ENCODE measurements around the gene ZNF778. TPM values are rescaled to one million over a fixed set of nuclear protein-coding genes. Genes with fewer than 3 reads are reported as not detected.

ZNF778 gene
- 1 to 10 TPM; 3.5 to 3.6 TPM for total RNA-seq

- Mint-ChIP-seq H3K27me3 (ENCODE audit: low read depth) (no peaks in the 10 kb centered on the region), H3K9me3 (no peaks in the 10 kb centered on the region), H3K27ac (peak within 1 kb of the TSS; percentile 89), H3K4me3 (peak within 1 kb of the TSS; percentile 83), H3K36me3 (ENCODE audit: low read depth) (peaks cover 2% of the 10 kb centered on the region), H3K4me1 (ENCODE audit: low read depth) (peaks cover 20% of the 10 kb centered on the region)
- DNase-seq, result peak; percentile 83
- CTCF ChIA-PET, result interaction anchor here (0.9 to 1.2 kb wide), 3 partner anchors 50 to 291 kb away, joined by 3 read pairs; no protein-coding TSS in a partner anchor
- intact Hi-C loops (cut with micrococcal nuclease), result loop anchor here (1.0 to 5.0 kb wide), 3 partner anchors 120 to 405 kb away; partner anchors contain the start of gene TRAPPC2L
Measured at GRCh38 chr16:89217388-89218191, at the start of gene ZNF778. Gene ZNF778 (plus strand): TSS chr16:89217703. CDS start chr16:89221128, 3,425 bp downstream.

- H3K4me1 Mint-ChIP-seq (ENCODE audit: low read depth), result peaks cover 9% of the 10 kb centered on the region
- H3K36me3 Mint-ChIP-seq (ENCODE audit: low read depth), result no peaks in the 10 kb centered on the region
- H3K9me3 Mint-ChIP-seq, result no peaks in the 10 kb centered on the region
- H3K27ac Mint-ChIP-seq, result no peak overlapping the region
- no peak for DNase-seq
- CTCF ChIA-PET, result no interaction called here
- H3K4me3 Mint-ChIP-seq, result no peak overlapping the region
- H3K27me3 Mint-ChIP-seq (ENCODE audit: low read depth), result peaks cover 3% of the 10 kb centered on the region
- intact Hi-C loops (cut with micrococcal nuclease), result no loop called here
Measured at GRCh38 chr16:89168381-89169189, 48.9 kb upstream of the ZNF778 start.

GRCh38 chr16:89169778-89170177 is 47.7 kb upstream of the ZNF778 start:
- CTCF ChIA-PET, result interaction anchor here (1.6 kb wide), 1 partner anchor 14 kb away, joined by 3 read pairs; no protein-coding TSS in a partner anchor
- no peak for DNase-seq
- Mint-ChIP-seq H3K27ac (no peak overlapping the region), H3K9me3 (no peaks in the 10 kb centered on the region), H3K27me3 (ENCODE audit: low read depth) (peaks cover 3% of the 10 kb centered on the region), H3K36me3 (ENCODE audit: low read depth) (no peaks in the 10 kb centered on the region), H3K4me3 (no peak overlapping the region), H3K4me1 (ENCODE audit: low read depth) (peaks cover 9% of the 10 kb centered on the region)
- intact Hi-C loops (cut with micrococcal nuclease), result loop anchor here (2.0 kb wide), 2 partner anchors 339 to 433 kb away; partner anchors contain the start of gene SPG7

DNA sequence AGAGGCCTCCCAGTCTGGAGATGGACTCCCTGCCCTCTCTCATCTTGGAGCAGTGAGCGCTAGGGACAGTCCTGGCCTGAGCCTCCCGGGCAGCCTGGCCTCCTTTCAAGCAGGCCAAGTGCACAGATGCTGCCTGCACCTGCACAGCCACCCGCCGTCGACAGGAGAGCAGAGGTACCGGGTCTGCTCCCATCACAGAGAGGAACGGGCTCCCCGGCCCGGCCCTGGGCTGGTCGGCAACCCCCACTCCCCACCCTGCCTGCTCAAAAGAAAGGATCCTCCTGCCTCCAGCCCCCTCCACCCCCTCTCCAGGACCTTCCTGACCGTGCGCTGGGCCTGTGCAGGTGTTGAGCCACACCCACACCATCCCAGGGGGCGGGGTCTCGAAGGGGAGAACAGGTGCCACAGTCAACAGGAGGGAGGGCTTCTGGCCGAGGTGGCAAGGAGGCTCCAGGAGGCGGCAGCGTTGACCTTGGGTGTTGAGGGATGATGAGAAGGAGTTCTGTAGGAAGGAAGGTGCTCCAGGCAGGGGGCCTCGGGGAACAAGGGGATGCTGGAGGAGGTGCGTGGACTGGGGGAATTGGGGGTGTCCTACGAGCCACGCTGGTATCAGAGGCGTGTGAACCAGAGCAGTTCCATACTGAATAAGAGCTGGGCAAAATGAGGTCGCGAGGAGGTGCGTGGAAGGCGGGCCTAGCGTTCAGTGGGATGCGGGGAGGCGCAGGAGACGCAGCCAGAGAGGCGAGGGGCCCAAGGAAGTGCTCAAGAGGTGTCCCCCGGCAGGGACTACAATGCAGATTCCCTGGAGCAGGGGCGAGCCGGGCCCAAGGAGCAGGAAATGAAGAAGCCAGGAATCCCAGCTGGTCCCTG is 46.9 kb upstream of the ZNF778 start:
- CTCF ChIA-PET, result interaction anchor here (0.7 to 1.6 kb wide), 3 partner anchors 15 to 433 kb away, joined by 3 to 4 read pairs (median 3); no protein-coding TSS in a partner anchor
- H3K36me3 Mint-ChIP-seq (ENCODE audit: low read depth), result no peaks in the 10 kb centered on the region
- peak; percentile 45 for DNase-seq
- H3K4me1 Mint-ChIP-seq (ENCODE audit: low read depth), result peaks cover 9% of the 10 kb centered on the region
- peak overlapping the region; percentile 63 for H3K4me3 Mint-ChIP-seq
- H3K27ac Mint-ChIP-seq, result no peak overlapping the region
- H3K9me3 Mint-ChIP-seq, result no peaks in the 10 kb centered on the region
- H3K27me3 Mint-ChIP-seq (ENCODE audit: low read depth), result peaks cover 3% of the 10 kb centered on the region
- intact Hi-C loops (cut with micrococcal nuclease), result loop anchor here (1.0 to 2.0 kb wide), 6 partner anchors 22 to 434 kb away; partner anchors contain the start of gene SPG7

DNA sequence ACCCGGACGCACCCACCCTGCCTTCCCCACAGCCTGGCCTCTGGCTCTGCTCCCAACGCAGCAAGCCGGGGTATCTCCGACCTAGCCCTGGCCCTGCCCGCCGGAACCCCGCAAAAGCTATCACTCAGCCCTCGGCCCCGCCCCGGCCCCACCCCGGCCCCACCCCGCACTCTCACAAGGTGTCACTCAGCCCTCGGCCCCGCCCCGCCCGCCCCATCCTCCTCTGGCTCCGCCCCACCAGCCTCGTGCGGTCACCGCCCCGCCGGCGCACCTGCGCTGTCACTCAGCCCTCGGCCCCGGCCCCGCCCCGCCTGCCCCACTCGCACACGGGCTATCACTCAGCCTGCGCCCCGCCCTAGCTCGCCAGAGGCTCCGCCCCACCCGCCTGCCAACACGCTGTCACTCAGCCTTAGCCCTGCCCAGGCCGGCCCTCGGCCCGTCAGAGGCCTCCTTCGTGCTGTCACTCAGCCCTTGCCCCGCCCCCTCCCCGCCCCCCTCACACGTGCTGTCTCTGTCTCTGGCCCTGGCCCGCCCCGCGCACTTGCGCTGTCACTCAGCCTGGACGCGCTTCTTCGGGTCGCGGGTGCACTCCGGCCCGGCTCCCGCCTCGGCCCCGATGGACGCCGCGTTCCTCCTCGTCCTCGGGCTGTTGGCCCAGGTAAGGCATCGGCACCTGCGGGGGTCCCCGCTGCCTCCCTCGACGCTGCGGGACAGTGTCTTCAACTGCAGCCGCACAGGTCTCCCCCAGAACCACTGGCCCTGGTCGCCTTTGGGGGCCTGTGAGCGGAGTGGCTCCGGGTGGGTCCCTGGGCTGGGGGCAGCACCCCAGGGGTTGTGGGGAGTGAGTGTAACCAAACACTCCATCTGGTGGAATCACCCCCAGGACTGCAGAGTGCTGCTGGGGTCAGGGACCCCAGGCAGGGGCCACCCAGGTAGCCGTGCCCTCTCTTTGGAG is 46.0 kb upstream of the ZNF778 start, which contains the start of gene CDH15:
Gene CDH15 (plus strand): TSS at position 533 of the 955 bp plus-strand sequence. CDS start 84 bp downstream, at position 617.
- intact Hi-C loops (cut with micrococcal nuclease), result loop anchor here (1.0 to 2.0 kb wide), 6 partner anchors 21 to 435 kb away; partner anchors contain the start of gene SPG7
- CTCF ChIA-PET, result interaction anchor here (0.5 to 1.6 kb wide), 4 partner anchors 10 to 434 kb away, joined by 3 to 4 read pairs (median 3); no protein-coding TSS in a partner anchor
- H3K9me3 Mint-ChIP-seq, result no peaks in the 10 kb centered on the region
- DNase-seq, result peak; percentile 96
- H3K27ac Mint-ChIP-seq, result no peak within 1 kb of the TSS
- peak within 1 kb of the TSS; percentile 63 for H3K4me3 Mint-ChIP-seq
- peaks cover 9% of the 10 kb centered on the region for H3K4me1 Mint-ChIP-seq (ENCODE audit: low read depth)
- H3K36me3 Mint-ChIP-seq (ENCODE audit: low read depth), result no peaks in the 10 kb centered on the region
- H3K27me3 Mint-ChIP-seq (ENCODE audit: low read depth), result peaks cover 3% of the 10 kb centered on the region

DNA sequence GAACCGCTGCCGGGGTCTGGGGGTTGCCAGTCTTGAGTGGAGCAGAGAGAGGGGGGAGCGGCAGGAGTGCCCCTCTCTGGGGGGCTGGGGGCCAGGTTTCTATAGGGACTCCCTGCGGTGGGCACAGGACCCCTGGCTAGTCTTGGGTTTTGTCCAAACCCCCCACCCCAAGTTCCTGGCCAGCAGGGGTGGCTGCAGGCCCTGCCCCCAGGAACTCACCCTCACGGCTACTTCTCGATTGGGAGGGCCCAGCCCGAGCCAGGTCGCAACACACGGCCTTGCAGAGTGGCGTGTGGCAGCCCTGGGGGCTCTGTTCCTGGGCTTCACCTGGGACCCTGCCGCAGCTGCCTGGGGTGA is 45.4 kb upstream of the ZNF778 start:
- H3K27me3 Mint-ChIP-seq (ENCODE audit: low read depth), result peaks cover 3% of the 10 kb centered on the region
- H3K36me3 Mint-ChIP-seq (ENCODE audit: low read depth), result no peaks in the 10 kb centered on the region
- peaks cover 9% of the 10 kb centered on the region for H3K4me1 Mint-ChIP-seq (ENCODE audit: low read depth)
- H3K27ac Mint-ChIP-seq, result no peak overlapping the region
- CTCF ChIA-PET, result no interaction called here
- no peak overlapping the region for H3K4me3 Mint-ChIP-seq
- DNase-seq, result no peak
- intact Hi-C loops (cut with micrococcal nuclease), result no loop called here
- no peaks in the 10 kb centered on the region for H3K9me3 Mint-ChIP-seq

GRCh38 chr16:89172528-89173173 is 44.9 kb upstream of the ZNF778 start:
- CTCF ChIA-PET, result no interaction called here
- Mint-ChIP-seq H3K4me3 (no peak overlapping the region), H3K9me3 (no peaks in the 10 kb centered on the region), H3K27me3 (ENCODE audit: low read depth) (peaks cover 3% of the 10 kb centered on the region), H3K27ac (no peak overlapping the region), H3K36me3 (ENCODE audit: low read depth) (no peaks in the 10 kb centered on the region), H3K4me1 (ENCODE audit: low read depth) (peaks cover 9% of the 10 kb centered on the region)
- intact Hi-C loops (cut with micrococcal nuclease), result no loop called here
- DNase-seq, result no peak

DNA sequence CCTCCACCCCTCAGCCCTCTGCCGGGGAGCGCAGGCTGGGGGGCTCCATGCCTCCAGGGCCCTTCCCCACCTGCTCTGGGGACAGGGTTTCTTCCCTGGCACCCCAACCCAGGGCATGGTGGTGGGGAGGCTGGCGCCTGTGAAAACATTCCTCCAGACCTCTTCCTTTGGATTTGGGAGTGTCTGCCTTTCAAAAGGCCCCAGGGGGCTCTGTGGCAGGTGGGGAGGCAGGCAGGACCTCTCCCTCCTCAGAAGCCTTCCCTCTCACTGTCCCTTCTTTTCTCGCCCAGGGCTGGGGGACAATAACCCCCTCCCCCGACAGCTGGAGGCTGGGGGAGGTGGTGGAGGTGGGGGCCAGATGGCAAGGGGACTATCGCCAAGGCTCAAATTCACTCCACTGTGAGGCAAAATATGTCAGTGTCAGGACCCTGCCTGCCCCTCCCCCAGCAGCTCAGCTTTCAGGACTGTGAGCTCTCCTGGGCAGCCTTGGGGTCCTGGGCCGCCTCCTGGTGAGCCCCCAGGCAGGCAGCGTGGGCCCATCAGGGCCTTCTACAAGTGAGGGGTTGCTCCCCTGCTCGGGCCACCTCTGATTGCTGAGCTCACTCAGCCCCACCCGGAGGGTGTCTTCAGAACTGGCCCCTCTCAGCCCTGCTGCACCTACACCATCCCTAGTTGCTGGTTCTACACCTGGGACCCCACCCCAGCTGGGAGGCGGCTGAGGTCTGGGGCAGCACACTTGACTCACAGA is 44.2 kb upstream of the ZNF778 start:
- Mint-ChIP-seq H3K4me1 (ENCODE audit: low read depth) (peaks cover 7% of the 10 kb centered on the region), H3K4me3 (no peak overlapping the region), H3K27ac (no peak overlapping the region), H3K36me3 (ENCODE audit: low read depth) (no peaks in the 10 kb centered on the region), H3K9me3 (no peaks in the 10 kb centered on the region), H3K27me3 (ENCODE audit: low read depth) (peaks cover 3% of the 10 kb centered on the region)
- intact Hi-C loops (cut with micrococcal nuclease), result no loop called here
- no peak for DNase-seq
- CTCF ChIA-PET, result no interaction called here

- Mint-ChIP-seq H3K4me1 (ENCODE audit: low read depth) (peaks cover 7% of the 10 kb centered on the region), H3K27me3 (ENCODE audit: low read depth) (peaks cover 3% of the 10 kb centered on the region), H3K4me3 (no peak overlapping the region), H3K9me3 (no peaks in the 10 kb centered on the region), H3K27ac (no peak overlapping the region), H3K36me3 (ENCODE audit: low read depth) (no peaks in the 10 kb centered on the region)
- intact Hi-C loops (cut with micrococcal nuclease), result no loop called here
- DNase-seq, result no peak
- CTCF ChIA-PET, result no interaction called here
Measured at GRCh38 chr16:89174055-89174827, 43.3 kb upstream of the ZNF778 start.
